Stromal cell of bone marrow (primary cell): Measurements from ENCODE around the gene ESR1.
"Not testable (repeated sequence)": the region's sequence is repeated elsewhere in the genome, so short reads cannot be mapped to it uniquely, and the experiment has no call there.

ENCODE experiments used
- DNase-seq: peaks from one replicate; pipeline ENCODE4 v3.0.0-alpha.2; 2012; ENCODE audit warnings: low read depth

ESR1 gene

GRCh38 chr6:151899221-151899620 is 91.7 kb downstream of the ESR1 start:
- DNase-seq, result not testable (repeated sequence)

- DNase-seq, result not testable (repeated sequence)
Observed at GRCh38 chr6:151899796-151900195, 92.3 kb downstream of the ESR1 start.

DNA sequence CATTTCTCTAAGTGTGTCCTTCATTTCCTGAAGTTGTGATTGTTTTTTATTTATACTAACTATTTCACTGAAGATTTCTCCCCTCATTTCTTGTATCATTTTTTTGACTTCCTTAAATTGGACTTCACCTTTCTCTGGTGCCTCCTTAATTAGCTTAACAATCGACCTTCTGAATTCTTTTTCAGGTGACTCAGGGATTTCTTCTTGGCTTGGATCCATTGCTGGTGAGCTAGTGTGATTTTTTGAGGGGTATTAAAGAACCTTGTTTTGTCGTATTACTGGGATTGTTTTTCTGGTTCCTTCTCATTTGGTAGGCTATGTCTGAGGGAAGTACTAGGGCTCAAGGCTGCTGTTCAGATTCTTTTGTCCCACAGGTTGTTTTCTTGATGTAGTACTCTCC is 92.8 kb downstream of the ESR1 start:
- no peak for DNase-seq

DNA sequence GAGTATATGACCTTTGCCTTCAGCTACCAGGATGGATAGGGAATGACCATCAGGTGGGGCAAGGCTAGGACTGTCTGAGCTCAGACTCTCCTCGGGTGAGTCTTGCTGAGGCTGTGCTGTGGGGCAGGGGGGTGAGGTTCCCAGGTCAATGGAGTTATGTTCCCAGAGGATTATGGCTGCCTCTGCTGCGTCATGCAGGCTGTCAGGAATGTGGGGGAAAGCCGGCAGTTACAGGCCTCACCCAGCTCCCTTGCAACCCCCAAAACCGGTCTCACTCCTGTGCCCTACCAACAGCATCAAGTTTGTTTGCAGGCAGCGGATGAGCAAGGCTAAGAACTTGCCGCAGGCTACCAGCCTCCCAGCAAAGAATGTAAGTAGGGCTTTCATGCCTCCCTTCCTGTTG is 93.5 kb downstream of the ESR1 start:
- no peak for DNase-seq

DNA sequence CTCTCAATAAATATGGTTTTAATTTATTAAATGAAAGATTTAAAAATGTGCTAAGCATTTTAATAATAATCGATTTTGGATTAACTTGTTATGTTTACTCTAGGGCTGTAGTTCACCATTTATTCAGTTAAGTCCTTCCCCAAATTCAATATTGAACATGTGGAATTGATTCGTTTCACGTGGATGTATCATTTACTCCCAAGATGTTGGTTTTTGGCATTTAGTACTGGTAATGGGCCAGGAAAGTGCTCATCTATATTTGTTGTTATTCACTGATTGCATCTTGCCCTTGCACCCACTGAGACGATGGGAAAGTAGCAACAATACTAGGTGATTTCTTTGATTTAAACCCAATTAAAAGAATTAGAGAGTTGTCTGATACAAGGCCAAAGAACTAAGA is 97.1 kb downstream of the ESR1 start:
- DNase-seq, result no peak

- DNase-seq, result no peak
Observed at GRCh38 chr6:151905072-151905471, 97.6 kb downstream of the ESR1 start.

- DNase-seq, result no peak
Observed at GRCh38 chr6:151905854-151906253, 98.4 kb downstream of the ESR1 start.

DNA sequence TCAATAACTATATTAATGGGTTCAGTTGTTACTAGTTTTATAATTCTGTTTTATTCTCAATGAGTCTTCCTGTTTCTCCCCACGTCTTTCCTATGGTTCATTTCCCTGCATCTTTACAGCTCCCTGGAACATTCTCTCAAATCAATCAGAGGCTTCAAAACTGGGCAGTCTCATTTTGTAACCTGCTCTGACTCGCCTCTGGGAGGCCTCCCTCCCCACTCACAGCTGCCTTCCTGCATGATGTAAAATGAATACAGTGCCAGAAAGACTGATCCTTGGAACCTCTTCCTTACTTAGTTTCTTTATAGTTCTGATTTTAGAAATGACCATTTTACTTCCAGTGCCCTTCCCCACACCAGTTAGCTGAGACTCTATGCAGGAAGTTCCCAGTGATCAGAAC is 103.9 kb downstream of the ESR1 start:
- peak; percentile 6 for DNase-seq

DNA sequence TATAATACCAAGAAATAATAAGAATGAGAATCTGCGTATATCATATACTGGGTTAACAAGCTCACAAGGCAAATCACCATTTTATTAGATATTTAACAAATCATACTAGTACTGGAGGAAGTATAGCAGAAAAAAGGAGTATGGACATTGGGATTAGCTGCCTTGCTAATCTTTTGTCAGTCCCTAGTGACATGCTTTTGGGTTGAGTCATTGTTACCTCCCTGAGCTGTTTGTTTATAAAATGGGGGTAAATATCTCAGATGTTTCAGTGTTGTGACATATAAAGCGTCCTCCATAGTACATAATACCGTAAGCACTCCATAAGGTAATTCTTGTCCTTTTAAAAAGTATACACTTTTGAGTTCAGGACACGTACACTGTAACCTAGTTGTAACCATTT is 107.0 kb downstream of the ESR1 start:
- no peak for DNase-seq

GRCh38 chr6:151916075-151916474 is 108.6 kb downstream of the ESR1 start:
- DNase-seq, result no peak

GRCh38 chr6:151916680-151917164 is 109.2 kb downstream of the ESR1 start:
- DNase-seq, result peak; percentile 91

GRCh38 chr6:151917531-151918329 is 110.2 kb downstream of the ESR1 start:
- no peak for DNase-seq

DNA sequence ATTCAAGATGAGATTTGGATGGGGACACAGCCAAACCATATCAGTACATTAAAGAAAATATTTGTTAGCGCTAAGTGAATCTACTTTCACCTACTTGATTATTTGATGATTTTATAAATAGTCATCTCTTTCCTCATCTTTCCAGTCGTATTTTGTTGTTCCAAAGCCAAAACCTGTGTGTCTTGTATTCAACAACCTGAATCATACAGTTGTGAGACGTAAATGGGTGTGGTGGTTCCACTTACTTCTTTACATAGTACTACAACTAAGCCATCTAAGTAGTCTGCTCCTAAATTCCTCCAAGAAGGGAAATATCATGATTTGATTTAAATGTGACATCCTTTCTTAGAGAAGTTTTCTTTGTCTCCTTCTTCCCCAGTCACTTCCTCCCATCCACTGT is 132.8 kb downstream of the ESR1 start:
- no peak for DNase-seq

DNA sequence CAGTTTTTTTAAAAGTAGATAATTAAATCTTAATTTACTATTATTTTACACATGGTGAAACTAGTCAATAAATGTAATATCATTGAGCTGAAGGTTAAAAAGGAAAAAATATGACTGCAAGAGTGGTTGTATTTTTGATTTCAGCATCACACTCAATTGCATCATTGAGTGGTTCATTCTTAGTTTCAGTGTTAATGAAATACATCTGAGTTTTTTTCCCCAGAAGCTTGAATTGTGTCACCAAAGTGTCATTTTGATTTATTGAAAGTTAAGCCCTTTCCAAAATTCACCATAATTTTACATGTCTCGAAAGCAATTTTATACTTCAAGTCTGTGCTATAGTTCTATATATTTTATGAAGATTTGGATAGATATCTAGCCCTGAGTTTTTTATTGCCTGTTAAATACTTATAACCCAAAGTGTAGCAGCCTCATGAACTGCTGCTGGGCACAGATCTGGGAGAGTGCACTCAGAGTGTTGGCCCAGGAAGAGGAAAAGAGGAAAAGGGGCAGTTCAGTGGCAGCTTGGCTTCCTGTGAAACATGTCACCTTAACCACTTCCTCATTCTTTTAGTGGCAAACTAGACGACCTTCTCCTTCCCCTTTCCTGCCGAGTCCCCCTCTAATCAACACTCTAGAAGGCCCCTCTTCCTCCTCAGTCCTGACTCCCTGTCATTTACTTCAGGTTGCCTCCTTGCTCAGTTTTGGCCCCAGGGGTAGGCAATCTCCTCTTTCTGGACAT is 140.7 kb downstream of the ESR1 start:
- DNase-seq, result no peak

GRCh38 chr6:151958332-151958731 is 150.8 kb downstream of the ESR1 start:
- peak; percentile 52 for DNase-seq

DNA sequence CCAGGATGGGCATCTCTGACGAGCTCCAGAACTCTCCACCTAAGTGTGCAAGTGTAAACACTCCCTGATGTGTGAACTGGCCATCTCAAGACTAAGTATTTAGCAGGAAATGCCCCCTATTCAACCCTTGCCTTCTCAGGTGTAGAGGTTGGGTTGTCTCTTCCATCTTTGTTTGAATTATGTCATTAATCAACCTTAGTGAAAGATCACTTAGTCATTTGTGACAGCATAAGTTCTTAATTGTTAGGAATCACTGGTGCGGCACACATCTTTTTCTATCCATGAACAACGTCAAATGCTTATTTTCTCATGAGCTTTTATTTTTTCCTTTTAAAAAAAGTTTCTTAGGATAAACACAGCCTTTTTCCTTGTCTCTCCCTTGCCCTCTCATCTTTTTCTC is 151.6 kb downstream of the ESR1 start:
- no peak for DNase-seq

GRCh38 chr6:151961809-151962208 is 154.3 kb downstream of the ESR1 start:
- DNase-seq, result no peak

DNA sequence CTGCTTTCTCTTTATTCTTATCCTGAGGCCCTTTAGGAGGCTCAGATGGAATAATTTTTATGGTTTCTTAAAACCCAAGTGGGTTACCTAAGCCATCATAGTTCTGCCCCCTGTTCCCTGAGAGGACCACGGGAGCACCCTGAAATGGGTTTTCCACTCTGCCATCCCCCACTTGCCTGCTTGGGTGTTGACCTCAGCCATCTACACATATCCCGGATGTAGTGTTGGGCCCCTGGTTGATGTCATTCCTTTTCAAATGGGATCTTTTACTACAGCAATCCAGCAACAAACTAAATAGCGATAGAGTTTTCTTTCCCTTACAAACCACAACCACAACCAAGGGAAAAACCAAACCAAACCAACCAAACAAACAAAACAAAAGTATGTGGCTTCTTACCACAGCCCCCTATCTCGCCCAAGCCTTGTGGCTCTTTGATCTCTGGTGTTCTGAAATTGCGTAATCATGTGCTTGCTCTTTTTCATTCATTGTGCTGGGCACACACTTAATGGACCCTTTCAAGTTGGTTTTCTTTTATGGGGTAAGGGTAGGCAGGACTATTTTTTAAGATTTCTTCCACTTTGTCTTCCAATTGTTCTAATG is 154.9 kb downstream of the ESR1 start:
- DNase-seq, result peak; percentile 16

GRCh38 chr6:151963001-151963400 is 155.5 kb downstream of the ESR1 start:
- no peak for DNase-seq

GRCh38 chr6:151964412-151964811 is 156.9 kb downstream of the ESR1 start:
- not testable (repeated sequence) for DNase-seq

- no peak for DNase-seq
Observed at GRCh38 chr6:151974061-151974617, 166.7 kb downstream of the ESR1 start.

GRCh38 chr6:151975795-151976194 is 168.3 kb downstream of the ESR1 start:
- DNase-seq, result no peak

GRCh38 chr6:151988199-151988598 is 180.7 kb downstream of the ESR1 start:
- DNase-seq, result not testable (repeated sequence)
